IgD-negative memory B cell (primary cell): ENCODE results near the gene CDC42BPA. TPM values are rescaled to one million over a fixed set of nuclear protein-coding genes. Genes with fewer than 3 reads are reported as not detected.
"Not testable (repeated sequence)": the region's sequence is repeated elsewhere in the genome, so short reads cannot be mapped to it uniquely, and the experiment has no call there.

Experiments used
- H3K27ac Mint-ChIP-seq, 3 donors: one replicate each; pipeline ENCODE4 v1.8.0; 2020 to 2022; ENCODE audit warnings: mild to moderate bottlenecking in 3 of 3, mixed read lengths in 3 of 3, moderate library complexity in 1 of 3
- H3K27me3 Mint-ChIP-seq: one replicate; pipeline ENCODE4 v1.8.0; 2021; ENCODE audit warnings: mixed read lengths
- H3K36me3 Mint-ChIP-seq: one replicate; pipeline ENCODE4 v1.8.0; 2020; ENCODE audit warnings: mild to moderate bottlenecking, mixed read lengths
- H3K4me1 Mint-ChIP-seq, 3 donors: one replicate each; pipeline ENCODE4 v1.8.0; 2020 to 2022; ENCODE audit warnings: mixed read lengths in 3 of 3, mild to moderate bottlenecking in 1 of 3
- H3K4me3 Mint-ChIP-seq, 4 donors: one replicate each; pipeline ENCODE4 v1.8.0; 2020 to 2022; ENCODE audit warnings: mild to moderate bottlenecking in 4 of 4, mixed read lengths in 4 of 4, moderate library complexity in 3 of 4
- H3K9me3 Mint-ChIP-seq, 3 donors: one replicate each; pipeline ENCODE4 v1.8.0; 2020 to 2021; ENCODE audit warnings: mixed read lengths in 3 of 3, mild to moderate bottlenecking in 1 of 3
- polyA plus RNA-seq: library from polyadenylated mRNA; unstranded; fragments of 300-500 nt; fragmentation: Illumina TruSeq; gene quantifications from one replicate; pipeline ENCODE4 v1.2.3, GENCODE V29; 2021

CDC42BPA gene
- polyA plus RNA-seq, 1 donor from 2014 or later, result not detected

- H3K27me3 Mint-ChIP-seq, H3K9me3 Mint-ChIP-seq, H3K36me3 Mint-ChIP-seq, H3K4me3 Mint-ChIP-seq, H3K4me1 Mint-ChIP-seq, H3K27ac Mint-ChIP-seq: not testable (repeated sequence)
Observed at GRCh38 chr1:227231128-227231527, 87.2 kb downstream of the CDC42BPA start.

- Mint-ChIP-seq H3K9me3 (no peaks in the 10 kb centered on the region), H3K4me3 (no peak overlapping the region), H3K27ac (no peak overlapping the region), H3K4me1 (no peaks in the 10 kb centered on the region), H3K27me3 (no peaks in the 10 kb centered on the region), H3K36me3 (no peaks in the 10 kb centered on the region)
Observed at GRCh38 chr1:227228201-227228600, 90.1 kb downstream of the CDC42BPA start.

GRCh38 chr1:227227761-227228160 lies 90.5 kb downstream of the CDC42BPA start:
- Mint-ChIP-seq H3K9me3 (peaks cover 0 to 1% (median 0%) of the 10 kb centered on the region in 3 donors), H3K27me3 (no peaks in the 10 kb centered on the region)

DNA sequence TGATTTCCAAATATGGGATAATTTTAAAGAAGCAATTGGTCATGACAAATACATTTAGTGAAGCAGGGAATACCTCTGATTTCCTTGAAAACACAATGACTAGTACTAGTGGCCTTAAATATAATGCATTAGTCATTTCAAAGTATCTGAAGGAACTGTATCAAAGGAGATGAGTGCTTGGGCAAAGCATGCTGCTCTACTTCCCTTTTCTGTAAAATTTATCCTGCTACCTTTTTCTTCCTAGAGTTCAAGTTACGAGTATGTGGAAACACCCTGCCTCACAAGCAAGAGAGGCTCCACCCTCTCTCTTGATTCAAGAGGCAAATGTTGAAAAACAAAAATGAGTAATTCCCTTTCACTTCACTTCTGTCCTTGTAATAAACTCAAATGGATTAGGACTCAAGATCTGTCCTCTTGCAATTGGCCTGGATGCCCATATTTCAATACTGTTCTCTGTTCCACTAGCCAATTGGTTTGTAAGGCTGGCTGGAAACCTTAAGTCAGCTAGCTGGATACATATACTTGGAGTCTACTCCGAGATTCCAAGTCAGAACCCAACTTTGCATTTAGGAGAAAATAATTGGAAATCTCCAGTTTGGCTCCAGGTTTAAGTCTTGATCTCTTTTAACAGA lies 92.5 kb downstream of the CDC42BPA start:
- peaks cover 2% of the 10 kb centered on the region for H3K27me3 Mint-ChIP-seq
- H3K9me3 Mint-ChIP-seq, result peaks cover 0 to 1% (median 0%) of the 10 kb centered on the region in 3 donors
- no peak overlapping the region for H3K4me3 Mint-ChIP-seq
- H3K4me1 Mint-ChIP-seq, result no peaks in the 10 kb centered on the region
- H3K27ac Mint-ChIP-seq, result no peak overlapping the region
- H3K36me3 Mint-ChIP-seq, result no peaks in the 10 kb centered on the region

More at GRCh38 chr1:227227761-227228160, 90.5 kb downstream of the CDC42BPA start:
- no peaks in the 10 kb centered on the region for H3K36me3 Mint-ChIP-seq
- H3K4me1 Mint-ChIP-seq, result no peaks in the 10 kb centered on the region
- H3K27ac Mint-ChIP-seq, result no peak overlapping the region
- no peak overlapping the region for H3K4me3 Mint-ChIP-seq

- H3K4me1 Mint-ChIP-seq, result no peaks in the 10 kb centered on the region
- H3K27me3 Mint-ChIP-seq, result peaks cover 2% of the 10 kb centered on the region
- H3K27ac Mint-ChIP-seq, result no peak overlapping the region
- peaks cover 0 to 1% (median 0%) of the 10 kb centered on the region in 3 donors for H3K9me3 Mint-ChIP-seq
- no peaks in the 10 kb centered on the region for H3K36me3 Mint-ChIP-seq
- H3K4me3 Mint-ChIP-seq, result no peak overlapping the region
Observed at GRCh38 chr1:227223171-227223806, 95.0 kb downstream of the CDC42BPA start.

GRCh38 chr1:227219715-227220292 lies 98.5 kb downstream of the CDC42BPA start:
- H3K27me3 Mint-ChIP-seq, result peaks cover 3% of the 10 kb centered on the region
- peaks cover 0 to 1% (median 0%) of the 10 kb centered on the region in 3 donors for H3K9me3 Mint-ChIP-seq
- no peak overlapping the region for H3K4me3 Mint-ChIP-seq
- H3K36me3 Mint-ChIP-seq, result peaks cover 1% of the 10 kb centered on the region
- no peaks in the 10 kb centered on the region for H3K4me1 Mint-ChIP-seq
- H3K27ac Mint-ChIP-seq, result peak overlapping the region in 1 of 3 donors; percentile 25

DNA sequence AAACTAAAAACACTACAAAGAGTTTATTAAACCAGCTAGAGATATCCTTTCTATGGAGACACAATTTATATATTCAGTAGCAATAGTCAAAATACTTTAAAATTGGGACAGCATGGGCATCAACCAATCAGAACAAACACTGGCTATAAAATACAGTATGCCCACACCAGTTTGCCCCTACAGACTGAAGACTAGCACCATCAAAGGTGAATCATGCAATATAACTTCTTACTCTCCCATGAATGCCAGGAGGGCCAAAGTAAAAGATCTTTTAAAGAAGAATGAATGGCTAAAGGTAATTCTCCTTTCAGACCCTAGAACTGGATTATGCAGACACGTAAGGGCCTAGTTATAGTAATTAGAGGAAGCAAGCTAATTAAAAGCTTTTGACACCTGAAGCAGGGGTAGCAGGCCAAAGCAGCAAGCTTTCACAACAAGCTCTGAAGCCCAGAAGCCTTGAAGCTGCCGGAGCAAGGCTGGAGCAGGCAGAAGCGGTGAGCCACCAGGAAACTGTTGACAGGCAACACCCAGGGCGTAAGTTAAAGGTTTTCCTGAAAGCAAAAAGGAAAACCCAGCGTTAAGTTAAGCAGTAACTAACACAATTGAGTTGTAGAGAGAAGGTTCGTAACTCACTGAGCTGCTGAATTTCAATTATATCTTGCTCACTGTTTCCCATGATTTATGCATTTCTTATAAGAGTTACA lies 99.3 kb downstream of the CDC42BPA start:
- Mint-ChIP-seq H3K27ac (no peak overlapping the region), H3K4me3 (no peak overlapping the region), H3K4me1 (no peaks in the 10 kb centered on the region), H3K9me3 (peaks cover 0 to 1% (median 0%) of the 10 kb centered on the region in 3 donors), H3K36me3 (peaks cover 1% of the 10 kb centered on the region), H3K27me3 (peaks cover 3% of the 10 kb centered on the region)

GRCh38 chr1:227215863-227216510 lies 102.3 kb downstream of the CDC42BPA start:
- no peaks in the 10 kb centered on the region for H3K4me1 Mint-ChIP-seq
- H3K27ac Mint-ChIP-seq, result no peak overlapping the region
- no peaks in the 10 kb centered on the region for H3K9me3 Mint-ChIP-seq
- H3K4me3 Mint-ChIP-seq, result no peak overlapping the region
- H3K36me3 Mint-ChIP-seq, result peaks cover 1% of the 10 kb centered on the region
- peaks cover 2% of the 10 kb centered on the region for H3K27me3 Mint-ChIP-seq

- H3K9me3 Mint-ChIP-seq, result no peaks in the 10 kb centered on the region
- no peak overlapping the region for H3K27ac Mint-ChIP-seq
- no peak overlapping the region for H3K4me3 Mint-ChIP-seq
- H3K27me3 Mint-ChIP-seq, result peaks cover 2% of the 10 kb centered on the region
- H3K36me3 Mint-ChIP-seq, result peaks cover 1% of the 10 kb centered on the region
- H3K4me1 Mint-ChIP-seq, result no peaks in the 10 kb centered on the region
Observed at GRCh38 chr1:227214207-227214606, 104.1 kb downstream of the CDC42BPA start.

DNA sequence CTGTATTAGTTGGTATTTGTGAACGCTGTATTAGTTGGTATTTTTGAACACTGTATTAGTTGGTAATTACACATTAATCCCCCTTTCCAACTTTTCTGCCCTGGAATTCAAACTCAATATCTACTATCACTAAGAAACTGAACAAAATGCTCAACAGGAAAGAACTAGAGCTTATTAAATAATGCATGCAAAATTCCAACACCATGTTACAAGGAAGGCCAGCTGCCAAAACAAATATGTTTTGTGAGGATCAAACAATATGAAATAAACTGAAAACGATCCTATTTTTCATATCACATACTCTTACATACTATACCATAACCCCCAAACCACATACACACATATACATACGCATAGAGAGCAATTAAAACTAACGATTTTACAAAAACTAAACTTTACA lies 104.9 kb downstream of the CDC42BPA start:
- H3K9me3 Mint-ChIP-seq, result no peaks in the 10 kb centered on the region
- no peak overlapping the region for H3K4me3 Mint-ChIP-seq
- no peak overlapping the region for H3K27ac Mint-ChIP-seq
- H3K36me3 Mint-ChIP-seq, result peaks cover 1% of the 10 kb centered on the region
- peaks cover 2% of the 10 kb centered on the region for H3K27me3 Mint-ChIP-seq
- no peaks in the 10 kb centered on the region for H3K4me1 Mint-ChIP-seq

GRCh38 chr1:227212164-227212563 lies 106.1 kb downstream of the CDC42BPA start:
- Mint-ChIP-seq H3K4me3 (no peak overlapping the region), H3K36me3 (no peaks in the 10 kb centered on the region), H3K27me3 (no peaks in the 10 kb centered on the region), H3K27ac (no peak overlapping the region), H3K9me3 (no peaks in the 10 kb centered on the region), H3K4me1 (no peaks in the 10 kb centered on the region)

GRCh38 chr1:227210604-227211003 lies 107.7 kb downstream of the CDC42BPA start:
- Mint-ChIP-seq H3K9me3 (no peaks in the 10 kb centered on the region), H3K4me1 (no peaks in the 10 kb centered on the region), H3K27ac (no peak overlapping the region), H3K4me3 (no peak overlapping the region), H3K36me3 (no peaks in the 10 kb centered on the region), H3K27me3 (no peaks in the 10 kb centered on the region)

DNA sequence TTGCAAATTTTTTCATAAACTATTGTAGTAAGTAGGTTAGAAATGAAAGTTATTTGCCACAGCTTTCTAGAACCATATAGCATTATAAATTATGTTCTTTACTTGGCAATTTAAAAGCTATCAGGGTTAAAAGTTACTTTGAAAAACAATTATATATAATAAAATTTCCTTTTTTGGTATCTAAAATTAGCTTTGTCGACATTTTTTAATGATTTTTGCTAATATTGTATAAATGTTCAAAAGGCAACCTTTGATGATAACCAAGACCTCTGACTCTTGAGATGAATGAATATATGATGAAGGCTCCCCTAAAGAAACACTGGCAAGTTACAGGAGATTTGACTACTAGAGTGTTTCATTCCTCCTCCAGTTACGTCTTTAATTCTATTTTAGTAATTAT lies 121.2 kb downstream of the CDC42BPA start:
- Mint-ChIP-seq H3K36me3 (no peaks in the 10 kb centered on the region), H3K27me3 (no peaks in the 10 kb centered on the region), H3K4me3 (no peak overlapping the region), H3K4me1 (no peaks in the 10 kb centered on the region), H3K27ac (no peak overlapping the region), H3K9me3 (no peaks in the 10 kb centered on the region)

DNA sequence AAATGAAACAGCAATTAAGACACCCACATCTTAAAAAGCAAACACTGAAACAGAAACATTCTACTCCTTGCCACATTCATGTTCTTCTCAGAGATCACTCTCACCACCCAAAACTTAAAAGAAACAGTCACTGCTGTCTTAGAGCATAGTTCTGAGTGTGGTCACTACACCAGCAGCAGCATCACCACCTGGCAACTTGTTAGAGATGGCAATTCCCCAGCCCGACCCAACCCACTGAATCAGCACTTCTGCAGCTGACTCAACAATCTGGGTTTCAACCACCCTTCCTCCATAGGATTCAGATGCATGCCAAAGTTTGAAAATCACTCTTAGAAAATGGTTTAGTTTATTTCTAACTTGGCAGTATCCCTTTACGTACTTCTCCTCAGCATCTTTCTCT lies 126.1 kb downstream of the CDC42BPA start:
- Mint-ChIP-seq H3K4me1 (no peaks in the 10 kb centered on the region), H3K36me3 (no peaks in the 10 kb centered on the region), H3K27ac (no peak overlapping the region), H3K9me3 (no peaks in the 10 kb centered on the region), H3K27me3 (peaks cover 2% of the 10 kb centered on the region), H3K4me3 (no peak overlapping the region)

- no peaks in the 10 kb centered on the region for H3K9me3 Mint-ChIP-seq
- peaks cover 2% of the 10 kb centered on the region for H3K27me3 Mint-ChIP-seq
- H3K4me3 Mint-ChIP-seq, result no peak overlapping the region
- no peaks in the 10 kb centered on the region for H3K4me1 Mint-ChIP-seq
- H3K36me3 Mint-ChIP-seq, result no peaks in the 10 kb centered on the region
- no peak overlapping the region for H3K27ac Mint-ChIP-seq
Observed at GRCh38 chr1:227191607-227192006, 126.7 kb downstream of the CDC42BPA start.
